ENCODE results near the gene TMEM171. TPM values are rescaled to one million over a fixed set of nuclear protein-coding genes. Genes with fewer than 3 reads are reported as not detected.

The TMEM171 gene
- total and polyA plus RNA-seq, 8 donors, result 1.2 to 59.8 (median 8.0) TPM

DNA sequence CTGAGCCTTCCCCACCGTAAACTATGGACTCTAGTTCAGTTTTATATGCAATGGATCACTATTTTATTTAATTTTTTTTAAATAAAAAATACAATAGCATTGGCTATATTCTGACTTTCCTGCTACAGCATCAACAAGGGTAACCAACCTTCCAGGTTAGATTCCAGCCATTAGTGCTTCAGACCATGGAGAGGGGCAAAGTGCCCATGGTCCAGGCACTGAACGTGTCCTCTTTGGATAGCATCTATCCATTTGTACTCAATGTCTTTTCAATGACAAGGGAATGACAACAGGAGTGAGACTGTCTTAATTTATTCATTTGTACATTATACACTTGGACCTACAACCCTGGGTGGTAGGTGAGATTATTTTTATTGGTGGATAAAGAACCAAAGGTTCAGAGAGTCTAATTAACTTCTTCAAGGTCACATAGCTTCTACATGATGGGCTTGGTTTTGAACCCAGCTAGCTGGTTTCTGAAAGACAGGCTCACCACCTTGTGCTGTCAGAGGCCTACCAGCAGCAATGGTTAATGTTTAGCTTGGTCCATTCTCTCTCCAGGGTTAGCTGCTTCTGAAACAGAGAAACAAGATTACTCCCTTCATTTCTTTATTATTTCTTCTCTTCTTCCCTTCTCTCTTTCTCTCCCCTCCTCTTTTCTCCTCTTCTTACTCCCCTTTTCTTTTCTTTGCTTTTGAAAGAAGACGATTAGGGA is 11.5 kb downstream of the TMEM171 start:
- TF ChIP-seq EP300 (IDR thresholded peaks at IDR 0.05), result no peak
- TF ChIP-seq POLR2AphosphoS5 (IDR thresholded peaks at IDR 0.05), result no peak
- no peak for TF ChIP-seq POLR2A (IDR thresholded peaks at IDR 0.05)
- TF ChIP-seq CTCF (IDR thresholded peaks at IDR 0.05), result no peak
- intact Hi-C loops (cut with DNase I; ENCODE audit: low total_unique reads), result no loop called here
- Histone ChIP-seq H3K27ac (no peak overlapping the region), H3K9me3 (no peaks in the 10 kb centered on the region), H3K4me3 (no peak overlapping the region), H3K27me3 (peaks cover 0 to 22% (median 0%) of the 10 kb centered on the region in 3 donors), H3K4me1 (peaks cover 0 to 8% (median 0%) of the 10 kb centered on the region in 4 donors), H3K36me3 (no peaks in the 10 kb centered on the region)
- peak in 1 of 2 donors; percentile 34 for DNase-seq
- 73 to 82% (median 77%) methylated on average over 3 of the region's 3 CpGs for WGBS, 5 donors

GRCh38 chr5:73132759-73133158 is 12.4 kb downstream of the TMEM171 start:
- Histone ChIP-seq H3K4me3 (no peak overlapping the region), H3K9me3 (no peaks in the 10 kb centered on the region), H3K27ac (no peak overlapping the region), H3K4me1 (peaks cover 0 to 8% (median 0%) of the 10 kb centered on the region in 4 donors), H3K36me3 (no peaks in the 10 kb centered on the region), H3K27me3 (peaks cover 0 to 27% (median 0%) of the 10 kb centered on the region in 3 donors)
- WGBS, 5 donors, result 65 to 90% (median 88%) methylated on average over 2 of the region's 2 CpGs
- TF ChIP-seq POLR2AphosphoS5 (IDR thresholded peaks at IDR 0.05), result no peak
- TF ChIP-seq POLR2A (IDR thresholded peaks at IDR 0.05), result no peak
- TF ChIP-seq EP300 (IDR thresholded peaks at IDR 0.05), result no peak
- TF ChIP-seq CTCF (IDR thresholded peaks at IDR 0.05), result no peak
- intact Hi-C loops (cut with DNase I; ENCODE audit: low total_unique reads), result no loop called here
- peak in 1 of 2 donors; percentile 22 for DNase-seq

- H3K27ac ChIP-seq, result no peak overlapping the region
- DNase-seq, result no peak
- intact Hi-C loops (cut with DNase I; ENCODE audit: low total_unique reads), result no loop called here
- peaks cover 0 to 1% (median 0%) of the 10 kb centered on the region in 4 donors for H3K4me1 ChIP-seq
- H3K36me3 ChIP-seq, result no peaks in the 10 kb centered on the region
- H3K27me3 ChIP-seq, result peaks cover 0 to 37% (median 0%) of the 10 kb centered on the region in 3 donors
- TF ChIP-seq POLR2AphosphoS5 (IDR thresholded peaks at IDR 0.05) (no peak), CTCF (IDR thresholded peaks at IDR 0.05) (no peak), POLR2A (IDR thresholded peaks at IDR 0.05) (no peak), EP300 (IDR thresholded peaks at IDR 0.05) (no peak)
- no peaks in the 10 kb centered on the region for H3K9me3 ChIP-seq
- no peak overlapping the region for H3K4me3 ChIP-seq
- whole genome bisulfite sequencing, 5 donors, result 88 to 96% (median 92%) methylated on average over 3 of the region's 3 CpGs
These were observed 14.6 kb downstream of the TMEM171 start for GRCh38 chr5:73135021-73135420.

GRCh38 chr5:73135429-73136054 is 15.2 kb downstream of the TMEM171 start:
- WGBS, 5 donors, result 44 to 64% (median 59%) methylated on average over 5 to 6 of the region's 6 CpGs
- Histone ChIP-seq H3K4me3 (no peak overlapping the region), H3K27ac (no peak overlapping the region), H3K4me1 (no peaks in the 10 kb centered on the region), H3K9me3 (no peaks in the 10 kb centered on the region), H3K27me3 (peaks cover 0 to 42% (median 0%) of the 10 kb centered on the region in 3 donors), H3K36me3 (no peaks in the 10 kb centered on the region)
- no peak for TF ChIP-seq POLR2A (IDR thresholded peaks at IDR 0.05)
- TF ChIP-seq CTCF (IDR thresholded peaks at IDR 0.05), result peak in 1 of 7 experiments; percentile 15
- no peak for DNase-seq
- intact Hi-C loops (cut with DNase I; ENCODE audit: low total_unique reads), result no loop called here
